Gastrocnemius medialis (tissue), 4 donors: Measurements from ENCODE around the gene KIF5B.

ENCODE experiments used
- CTCF ChIP-seq, 5 experiments: fragments of 450-650 bp in 3 of 5; fragments of 200-600 bp in 2 of 5; sonication (generic) in 2 of 5; IDR thresholded peaks in 4 of 5; conservative IDR thresholded peaks in 1 of 5; 1 replicate in 4 of 5; 2 replicates in 1 of 5; pipeline ENCODE4 v1.5.1; 2016 to 2019; ENCODE audit warnings: antibody characterized with exemption in 5 of 5, mild to moderate bottlenecking in 3 of 5, moderate library complexity in 3 of 5
- POLR2A ChIP-seq, 2 donors: fragments of 450-650 bp; IDR thresholded peaks; one replicate each; pipeline ENCODE4 v1.6.1; 2017; ENCODE audit warnings: antibody characterized with exemption in 2 of 2, mild to moderate bottlenecking in 2 of 2, moderate library complexity in 2 of 2

- TF ChIP-seq CTCF (IDR thresholded peaks at IDR 0.05 in 4 of 5, conservative IDR thresholded peaks at IDR 0.05 in 1 of 5), result no peak
- TF ChIP-seq POLR2A (IDR thresholded peaks at IDR 0.05), result no peak
Observed at GRCh38 chr10:32077896-32078485, 21.8 kb upstream of the KIF5B start.
